Stimulated activated naive CD8-positive, alpha-beta T cell treated with anti-CD3 and anti-CD28 coated beads, Interleukin-15, Interleukin-2, amounts not matched to agents 100 ng/mL and 50 ng/mL, for 24 hours (primary cell): Measurements from ENCODE around the gene KRT32.

Experiments used
- H3K27ac Mint-ChIP-seq: one replicate; pipeline ENCODE4 v1.8.0; 2021; ENCODE audit warnings: mild to moderate bottlenecking, mixed read lengths
- H3K27me3 Mint-ChIP-seq: one replicate; pipeline ENCODE4 v1.8.0; 2021; ENCODE audit warnings: mixed read lengths
- H3K36me3 Mint-ChIP-seq: one replicate; pipeline ENCODE4 v1.8.0; 2021; ENCODE audit warnings: low read depth, mixed read lengths
- H3K4me1 Mint-ChIP-seq: one replicate; pipeline ENCODE4 v1.8.0; 2021; ENCODE audit warnings: low read depth, mixed read lengths
- H3K4me3 Mint-ChIP-seq: one replicate; pipeline ENCODE4 v1.8.0; 2021; ENCODE audit warnings: mild to moderate bottlenecking, mixed read lengths
- H3K9me3 Mint-ChIP-seq: one replicate; pipeline ENCODE4 v1.8.0; 2021; ENCODE audit warnings: mixed read lengths

KRT32 gene

GRCh38 chr17:41483991-41484826 lies 17.0 kb upstream of the KRT32 start:
- Mint-ChIP-seq H3K27me3 (no peaks in the 10 kb centered on the region), H3K9me3 (no peaks in the 10 kb centered on the region), H3K27ac (no peak overlapping the region), H3K4me1 (no peaks in the 10 kb centered on the region), H3K4me3 (no peak overlapping the region), H3K36me3 (no peaks in the 10 kb centered on the region)

GRCh38 chr17:41483531-41483930 lies 16.3 kb upstream of the KRT32 start:
- Mint-ChIP-seq H3K27me3 (no peaks in the 10 kb centered on the region), H3K36me3 (no peaks in the 10 kb centered on the region), H3K4me1 (no peaks in the 10 kb centered on the region), H3K4me3 (no peak overlapping the region), H3K27ac (no peak overlapping the region), H3K9me3 (no peaks in the 10 kb centered on the region)

- H3K4me3 Mint-ChIP-seq, result no peak within 1 kb of the TSS
- no peaks in the 10 kb centered on the region for H3K27me3 Mint-ChIP-seq
- H3K36me3 Mint-ChIP-seq, result no peaks in the 10 kb centered on the region
These were observed 13.8 kb upstream of the KRT32 start, which contains the start of gene KRT35 for GRCh38 chr17:41481036-41481435. Gene KRT35 (minus strand): TSS chr17:41481151. CDS start chr17:41481097, 54 bp downstream.

GRCh38 chr17:41480581-41480980 lies 13.4 kb upstream of the KRT32 start:
- no peak overlapping the region for H3K4me3 Mint-ChIP-seq
- no peaks in the 10 kb centered on the region for H3K36me3 Mint-ChIP-seq
- H3K27me3 Mint-ChIP-seq, result no peaks in the 10 kb centered on the region
- no peaks in the 10 kb centered on the region for H3K4me1 Mint-ChIP-seq
- H3K27ac Mint-ChIP-seq, result no peak overlapping the region
- no peaks in the 10 kb centered on the region for H3K9me3 Mint-ChIP-seq

More at GRCh38 chr17:41481036-41481435, 13.8 kb upstream of the KRT32 start, which contains the start of gene KRT35:
- Mint-ChIP-seq H3K4me1 (no peaks in the 10 kb centered on the region), H3K9me3 (no peaks in the 10 kb centered on the region), H3K27ac (no peak within 1 kb of the TSS)

GRCh38 chr17:41480136-41480535 lies 12.9 kb upstream of the KRT32 start:
- Mint-ChIP-seq H3K36me3 (no peaks in the 10 kb centered on the region), H3K9me3 (no peaks in the 10 kb centered on the region), H3K4me1 (no peaks in the 10 kb centered on the region), H3K27ac (no peak overlapping the region), H3K27me3 (no peaks in the 10 kb centered on the region), H3K4me3 (no peak overlapping the region)

GRCh38 chr17:41478237-41478636 lies 11.1 kb upstream of the KRT32 start:
- H3K27ac Mint-ChIP-seq, result no peak overlapping the region
- no peaks in the 10 kb centered on the region for H3K36me3 Mint-ChIP-seq
- no peaks in the 10 kb centered on the region for H3K4me1 Mint-ChIP-seq
- no peaks in the 10 kb centered on the region for H3K27me3 Mint-ChIP-seq
- H3K9me3 Mint-ChIP-seq, result no peaks in the 10 kb centered on the region
- H3K4me3 Mint-ChIP-seq, result no peak overlapping the region

- no peaks in the 10 kb centered on the region for H3K27me3 Mint-ChIP-seq
- H3K36me3 Mint-ChIP-seq, result no peaks in the 10 kb centered on the region
- no peak overlapping the region for H3K27ac Mint-ChIP-seq
- peaks cover 3% of the 10 kb centered on the region for H3K9me3 Mint-ChIP-seq
- no peaks in the 10 kb centered on the region for H3K4me1 Mint-ChIP-seq
- H3K4me3 Mint-ChIP-seq, result no peak overlapping the region
These were observed 10.0 kb upstream of the KRT32 start for GRCh38 chr17:41476866-41477815.

- no peaks in the 10 kb centered on the region for H3K27me3 Mint-ChIP-seq
- H3K9me3 Mint-ChIP-seq, result peaks cover 3% of the 10 kb centered on the region
- no peaks in the 10 kb centered on the region for H3K4me1 Mint-ChIP-seq
- no peak overlapping the region for H3K27ac Mint-ChIP-seq
- H3K36me3 Mint-ChIP-seq, result no peaks in the 10 kb centered on the region
- no peak overlapping the region for H3K4me3 Mint-ChIP-seq
These were observed 8.2 kb upstream of the KRT32 start for GRCh38 chr17:41475421-41475820.

GRCh38 chr17:41474863-41475262 lies 7.7 kb upstream of the KRT32 start:
- Mint-ChIP-seq H3K4me1 (no peaks in the 10 kb centered on the region), H3K4me3 (no peak overlapping the region), H3K27ac (no peak overlapping the region), H3K27me3 (no peaks in the 10 kb centered on the region), H3K9me3 (peaks cover 3% of the 10 kb centered on the region), H3K36me3 (no peaks in the 10 kb centered on the region)

- Mint-ChIP-seq H3K9me3 (peaks cover 6% of the 10 kb centered on the region), H3K27me3 (peaks cover 4% of the 10 kb centered on the region), H3K36me3 (no peaks in the 10 kb centered on the region), H3K27ac (no peak overlapping the region), H3K4me1 (no peaks in the 10 kb centered on the region), H3K4me3 (no peak overlapping the region)
These were observed 1.2 kb upstream of the KRT32 start for GRCh38 chr17:41468346-41468745.

GRCh38 chr17:41467561-41467960 lies 375 bp upstream of the KRT32 start:
- Mint-ChIP-seq H3K4me3 (no peak overlapping the region), H3K36me3 (no peaks in the 10 kb centered on the region), H3K27ac (no peak overlapping the region), H3K4me1 (no peaks in the 10 kb centered on the region), H3K27me3 (peaks cover 4% of the 10 kb centered on the region), H3K9me3 (peaks cover 3% of the 10 kb centered on the region)

- Mint-ChIP-seq H3K27me3 (peaks cover 4% of the 10 kb centered on the region), H3K36me3 (no peaks in the 10 kb centered on the region), H3K4me1 (no peaks in the 10 kb centered on the region), H3K27ac (no peak overlapping the region), H3K9me3 (peaks cover 3% of the 10 kb centered on the region), H3K4me3 (no peak overlapping the region)
These were observed 2.5 kb downstream of the KRT32 start for GRCh38 chr17:41464682-41465081.

- Mint-ChIP-seq H3K27me3 (peaks cover 4% of the 10 kb centered on the region), H3K4me3 (no peak overlapping the region), H3K27ac (no peak overlapping the region), H3K4me1 (no peaks in the 10 kb centered on the region), H3K9me3 (peaks cover 3% of the 10 kb centered on the region), H3K36me3 (no peaks in the 10 kb centered on the region)
These were observed 3.0 kb downstream of the KRT32 start for GRCh38 chr17:41464173-41464572.

GRCh38 chr17:41463746-41464145 lies 3.4 kb downstream of the KRT32 start:
- H3K9me3 Mint-ChIP-seq, result peaks cover 3% of the 10 kb centered on the region
- no peak overlapping the region for H3K4me3 Mint-ChIP-seq

GRCh38 chr17:41462705-41463104 lies 4.5 kb downstream of the KRT32 start:
- Mint-ChIP-seq H3K27me3 (peaks cover 4% of the 10 kb centered on the region), H3K4me1 (no peaks in the 10 kb centered on the region), H3K9me3 (no peaks in the 10 kb centered on the region), H3K27ac (no peak overlapping the region), H3K36me3 (no peaks in the 10 kb centered on the region), H3K4me3 (no peak overlapping the region)

More at GRCh38 chr17:41463746-41464145, 3.4 kb downstream of the KRT32 start:
- H3K4me1 Mint-ChIP-seq, result no peaks in the 10 kb centered on the region
- no peaks in the 10 kb centered on the region for H3K36me3 Mint-ChIP-seq
- H3K27ac Mint-ChIP-seq, result no peak overlapping the region
- peaks cover 4% of the 10 kb centered on the region for H3K27me3 Mint-ChIP-seq
